ENCODE measurements around the gene SLC43A1.

SLC43A1 gene

GRCh38 chr11:57474803-57475115 is 40.7 kb downstream of the SLC43A1 start:
- Histone ChIP-seq H3K4me1 (ENCODE audit: insufficient read depth, low read length) (peaks cover 14% of the 10 kb centered on the region; the same call in 1 of the 2 replicates), H3K27ac (ENCODE audit: low read length) (no peak overlapping the region), H3K4me3 (ENCODE audit: low read length) (no peak overlapping the region), H3K9me3 (ENCODE audit: insufficient read depth, low read depth, low read length) (no peaks in the 10 kb centered on the region), H3K36me3 (ENCODE audit: insufficient read depth, low read depth, low read length) (peaks cover 3% of the 10 kb centered on the region; the same call in 1 of the 2 replicates), H3K27me3 (ENCODE audit: insufficient read depth, low read length) (peaks cover 48% of the 10 kb centered on the region), H3K9ac (ENCODE audit: low read depth, low read length) (no peak overlapping the region)

DNA sequence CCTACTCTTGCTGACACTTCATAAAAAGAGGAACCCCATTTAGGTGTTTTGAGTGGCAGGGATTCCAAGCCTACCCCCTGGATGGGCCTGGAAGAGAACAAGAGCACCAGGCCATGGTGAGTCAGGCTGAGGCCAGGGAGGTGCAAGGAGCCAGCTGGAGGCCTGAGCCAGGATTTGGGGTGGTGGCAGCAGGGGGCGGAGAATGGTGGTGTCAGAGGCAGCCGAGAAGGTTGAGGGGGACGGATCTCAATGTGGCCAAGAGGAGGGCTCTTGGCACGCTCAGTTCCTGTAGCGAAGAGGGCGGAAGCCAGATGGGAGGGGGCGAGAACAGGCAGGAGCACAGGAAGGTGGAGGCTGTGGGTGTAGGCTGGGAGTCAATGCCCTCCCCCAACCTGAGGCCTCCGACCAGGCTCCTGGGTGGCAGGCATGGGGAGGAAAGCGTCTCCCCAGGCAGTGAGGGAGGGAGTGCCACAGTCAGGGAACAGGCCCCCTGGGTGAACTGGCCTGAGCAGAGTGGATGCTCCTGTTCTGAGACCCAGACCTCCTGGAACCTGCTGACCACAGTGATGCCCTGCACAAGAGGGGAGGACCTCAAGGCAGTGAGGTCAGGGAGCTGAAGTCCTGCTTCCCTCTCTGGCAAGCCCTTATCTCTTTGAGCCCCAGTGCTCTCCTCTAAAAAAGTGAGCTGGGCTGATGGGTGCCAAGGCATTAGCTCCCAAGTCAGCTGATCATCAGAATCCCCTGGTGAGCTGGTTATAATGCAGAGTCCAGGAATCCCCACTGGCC is 41.3 kb downstream of the SLC43A1 start:
- Histone ChIP-seq H3K4me3 (ENCODE audit: low read length) (no peak overlapping the region), H3K27me3 (ENCODE audit: insufficient read depth, low read length) (peaks cover 48% of the 10 kb centered on the region), H3K9ac (ENCODE audit: low read depth, low read length) (no peak overlapping the region), H3K9me3 (ENCODE audit: insufficient read depth, low read depth, low read length) (no peaks in the 10 kb centered on the region), H3K36me3 (ENCODE audit: insufficient read depth, low read depth, low read length) (peaks cover 9% of the 10 kb centered on the region; the same call in 1 of the 2 replicates), H3K4me1 (ENCODE audit: insufficient read depth, low read length) (peaks cover 11% of the 10 kb centered on the region; the same call in 1 of the 2 replicates), H3K27ac (ENCODE audit: low read length) (no peak overlapping the region)

- Histone ChIP-seq H3K4me3 (ENCODE audit: low read length) (no peak overlapping the region), H3K27ac (ENCODE audit: low read length) (no peak overlapping the region), H3K9ac (ENCODE audit: low read depth, low read length) (no peak overlapping the region), H3K27me3 (ENCODE audit: insufficient read depth, low read length) (peaks cover 46% of the 10 kb centered on the region), H3K4me1 (ENCODE audit: insufficient read depth, low read length) (peaks cover 19% of the 10 kb centered on the region), H3K36me3 (ENCODE audit: insufficient read depth, low read depth, low read length) (peaks cover 13% of the 10 kb centered on the region; the same call in 1 of the 2 replicates), H3K9me3 (ENCODE audit: insufficient read depth, low read depth, low read length) (no peaks in the 10 kb centered on the region)
These were observed 42.1 kb downstream of the SLC43A1 start for GRCh38 chr11:57473285-57473841.

GRCh38 chr11:57471496-57471895 is 44.0 kb downstream of the SLC43A1 start:
- Histone ChIP-seq H3K9me3 (ENCODE audit: insufficient read depth, low read depth, low read length) (no peaks in the 10 kb centered on the region), H3K36me3 (ENCODE audit: insufficient read depth, low read depth, low read length) (peaks cover 13% of the 10 kb centered on the region; the same call in 1 of the 2 replicates), H3K27ac (ENCODE audit: low read length) (no peak overlapping the region), H3K27me3 (ENCODE audit: insufficient read depth, low read length) (peaks cover 27% of the 10 kb centered on the region), H3K4me3 (ENCODE audit: low read length) (no peak overlapping the region), H3K4me1 (ENCODE audit: insufficient read depth, low read length) (peaks cover 28% of the 10 kb centered on the region), H3K9ac (ENCODE audit: low read depth, low read length) (no peak overlapping the region)

- H3K27ac ChIP-seq (ENCODE audit: low read length), result no peak overlapping the region
- H3K36me3 ChIP-seq (ENCODE audit: insufficient read depth, low read depth, low read length), result peaks cover 13% of the 10 kb centered on the region; the same call in 1 of the 2 replicates
- peaks cover 26% of the 10 kb centered on the region for H3K4me1 ChIP-seq (ENCODE audit: insufficient read depth, low read length)
- no peak overlapping the region for H3K9ac ChIP-seq (ENCODE audit: low read depth, low read length)
- no peaks in the 10 kb centered on the region for H3K9me3 ChIP-seq (ENCODE audit: insufficient read depth, low read depth, low read length)
- peaks cover 8% of the 10 kb centered on the region for H3K27me3 ChIP-seq (ENCODE audit: insufficient read depth, low read length)
- no peak overlapping the region for H3K4me3 ChIP-seq (ENCODE audit: low read length)
These were observed 46.2 kb downstream of the SLC43A1 start for GRCh38 chr11:57469268-57469667.

- Histone ChIP-seq H3K9me3 (ENCODE audit: insufficient read depth, low read depth, low read length) (no peaks in the 10 kb centered on the region), H3K27ac (ENCODE audit: low read length) (no peak overlapping the region)
These were observed 47.2 kb downstream of the SLC43A1 start for GRCh38 chr11:57468276-57468675.

GRCh38 chr11:57467508-57468157 is 47.9 kb downstream of the SLC43A1 start:
- H3K9ac ChIP-seq (ENCODE audit: low read depth, low read length), result no peak overlapping the region
- peaks cover 13% of the 10 kb centered on the region; the same call in 1 of the 2 replicates for H3K36me3 ChIP-seq (ENCODE audit: insufficient read depth, low read depth, low read length)
- no peaks in the 10 kb centered on the region for H3K9me3 ChIP-seq (ENCODE audit: insufficient read depth, low read depth, low read length)
- H3K4me1 ChIP-seq (ENCODE audit: insufficient read depth, low read length), result peaks cover 33% of the 10 kb centered on the region
- peaks cover 20% of the 10 kb centered on the region for H3K27me3 ChIP-seq (ENCODE audit: insufficient read depth, low read length)
- H3K4me3 ChIP-seq (ENCODE audit: low read length), result no peak overlapping the region
- H3K27ac ChIP-seq (ENCODE audit: low read length), result no peak overlapping the region

More at GRCh38 chr11:57468276-57468675, 47.2 kb downstream of the SLC43A1 start:
- Histone ChIP-seq H3K4me3 (ENCODE audit: low read length) (no peak overlapping the region), H3K27me3 (ENCODE audit: insufficient read depth, low read length) (peaks cover 14% of the 10 kb centered on the region), H3K36me3 (ENCODE audit: insufficient read depth, low read depth, low read length) (peaks cover 13% of the 10 kb centered on the region; the same call in 1 of the 2 replicates), H3K9ac (ENCODE audit: low read depth, low read length) (no peak overlapping the region), H3K4me1 (ENCODE audit: insufficient read depth, low read length) (peaks cover 29% of the 10 kb centered on the region)

- Histone ChIP-seq H3K27me3 (ENCODE audit: insufficient read depth, low read length) (peaks cover 30% of the 10 kb centered on the region), H3K36me3 (ENCODE audit: insufficient read depth, low read depth, low read length) (peaks cover 13% of the 10 kb centered on the region; the same call in 1 of the 2 replicates), H3K9ac (ENCODE audit: low read depth, low read length) (no peak overlapping the region), H3K9me3 (ENCODE audit: insufficient read depth, low read depth, low read length) (no peaks in the 10 kb centered on the region), H3K4me1 (ENCODE audit: insufficient read depth, low read length) (peaks cover 40% of the 10 kb centered on the region), H3K4me3 (ENCODE audit: low read length) (no peak overlapping the region), H3K27ac (ENCODE audit: low read length) (no peak overlapping the region)
These were observed 48.8 kb downstream of the SLC43A1 start for GRCh38 chr11:57466680-57467079.

- Histone ChIP-seq H3K27me3 (ENCODE audit: insufficient read depth, low read length) (peaks cover 45% of the 10 kb centered on the region), H3K4me3 (ENCODE audit: low read length) (no peak overlapping the region), H3K9me3 (ENCODE audit: insufficient read depth, low read depth, low read length) (no peaks in the 10 kb centered on the region), H3K4me1 (ENCODE audit: insufficient read depth, low read length) (peaks cover 43% of the 10 kb centered on the region), H3K36me3 (ENCODE audit: insufficient read depth, low read depth, low read length) (peaks cover 9% of the 10 kb centered on the region; the same call in 1 of the 2 replicates), H3K9ac (ENCODE audit: low read depth, low read length) (no peak overlapping the region), H3K27ac (ENCODE audit: low read length) (no peak overlapping the region)
These were observed 50.8 kb downstream of the SLC43A1 start for GRCh38 chr11:57464539-57465181.

DNA sequence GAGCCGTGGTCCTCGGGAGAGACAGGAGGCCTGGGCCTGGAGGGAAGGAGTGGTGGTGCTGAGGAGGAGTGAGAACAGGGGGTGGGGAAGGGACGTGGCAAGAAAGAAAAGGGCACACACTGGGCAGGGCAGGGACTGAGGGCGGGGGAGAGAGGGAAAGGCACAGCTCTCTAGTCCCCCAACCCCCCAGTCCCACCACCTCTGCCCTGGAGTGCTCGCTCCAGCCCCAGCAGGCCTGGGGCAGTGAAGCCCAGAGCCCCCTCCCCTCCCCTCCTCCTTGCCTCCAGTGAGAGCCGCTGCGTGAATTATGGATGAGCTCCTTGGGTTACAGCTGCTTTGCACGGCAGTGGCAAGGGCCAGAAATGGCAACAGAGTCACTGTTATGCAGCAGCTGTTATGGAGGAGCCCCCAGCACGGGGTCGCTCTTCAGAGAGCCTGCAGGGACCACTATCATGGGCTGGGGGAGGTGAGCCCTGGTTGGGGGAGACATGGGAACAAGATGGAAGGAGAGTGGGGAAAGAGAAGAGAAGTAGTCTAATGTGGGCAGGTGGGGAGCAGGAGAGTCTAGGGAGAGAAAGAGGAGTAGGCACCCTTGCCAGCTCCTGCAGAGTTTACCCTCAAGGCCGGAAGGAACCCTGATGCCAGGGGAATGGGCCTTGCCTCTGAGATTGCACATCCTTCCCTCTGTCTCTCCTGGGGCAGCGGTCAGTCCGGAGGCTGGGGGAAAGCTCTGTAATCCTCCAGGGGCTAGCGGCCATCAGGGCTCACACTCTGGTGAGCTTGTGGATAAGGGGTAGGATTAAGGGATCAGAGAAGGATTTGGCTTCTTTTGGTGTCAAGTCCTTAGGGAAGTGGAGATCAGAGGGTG is 51.6 kb downstream of the SLC43A1 start:
- Histone ChIP-seq H3K9ac (ENCODE audit: low read depth, low read length) (peak overlapping the region; percentile 1; the same call in 1 of the 2 replicates), H3K27ac (ENCODE audit: low read length) (no peak overlapping the region), H3K36me3 (ENCODE audit: insufficient read depth, low read depth, low read length) (peaks cover 1% of the 10 kb centered on the region; the same call in 1 of the 2 replicates), H3K9me3 (ENCODE audit: insufficient read depth, low read depth, low read length) (no peaks in the 10 kb centered on the region), H3K27me3 (ENCODE audit: insufficient read depth, low read length) (peaks cover 53% of the 10 kb centered on the region), H3K4me1 (ENCODE audit: insufficient read depth, low read length) (peaks cover 43% of the 10 kb centered on the region), H3K4me3 (ENCODE audit: low read length) (no peak overlapping the region; the same call in 1 of the 2 replicates)
